ENCODE data around the gene RETREG1.

Gene RETREG1

DNA sequence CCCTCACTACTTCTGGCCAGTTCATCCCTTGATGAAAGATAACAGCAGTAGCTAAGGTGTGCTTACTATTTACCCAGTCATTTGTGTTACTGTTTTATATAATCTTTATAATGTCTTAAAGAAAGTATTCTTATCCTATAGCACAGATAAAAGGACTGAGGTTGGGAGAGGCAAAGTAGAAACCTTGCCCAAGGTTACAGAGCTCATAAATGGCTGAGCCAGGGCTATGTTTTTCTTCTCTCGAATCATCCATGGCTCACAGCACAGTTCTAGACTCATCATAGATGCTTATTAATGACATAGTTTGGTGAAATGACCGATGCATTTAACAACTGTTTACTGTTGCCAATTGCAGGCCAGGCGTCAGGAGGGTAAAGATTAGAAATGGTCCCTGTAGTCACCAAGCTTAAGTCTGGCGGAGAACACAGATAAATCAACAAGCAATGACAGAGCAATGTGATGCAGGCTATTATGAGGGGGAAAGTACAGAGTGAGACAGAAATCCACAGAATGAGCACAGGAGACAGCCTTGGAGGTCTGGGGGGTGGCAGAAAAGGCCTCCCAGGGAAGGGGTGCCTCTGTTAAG lies 85.6 kb downstream of the RETREG1 start (continued):
- TF ChIP-seq ZNF214 (tag by site-specific recombination; IDR thresholded peaks at IDR 0.05; ENCODE audit: borderline replicate concordance) (no peak), ZNF239 (tag by site-specific recombination; IDR thresholded peaks at IDR 0.05) (no peak), ZFP69B (tag by site-specific recombination; IDR thresholded peaks at IDR 0.05) (no peak)

DNA sequence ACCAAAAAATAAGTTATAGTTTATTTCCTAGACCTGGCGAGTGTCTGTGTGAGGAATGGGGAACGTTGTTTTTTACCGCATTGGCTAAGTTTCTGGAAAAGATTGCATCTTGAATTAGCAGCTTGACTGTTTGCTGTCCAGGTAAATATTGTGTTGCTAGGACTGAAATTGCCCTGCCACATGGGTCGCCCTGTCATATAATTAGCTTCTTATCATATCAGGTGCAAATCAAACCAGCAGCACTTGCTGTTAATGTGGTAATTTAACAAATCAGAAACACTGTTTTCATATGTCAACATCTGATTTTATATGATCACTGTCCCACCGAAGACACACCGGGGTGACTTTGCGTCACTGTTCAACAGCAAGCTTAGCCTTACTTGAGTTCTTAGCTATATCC lies 87.5 kb downstream of the RETREG1 start:
- Histone ChIP-seq H3K9me3 (ENCODE audit: control insufficient read depth, insufficient read depth, low read depth, low read length) (no peaks in the 10 kb centered on the region), H3K4me1 (ENCODE audit: control insufficient read depth, insufficient read depth, low read length) (no peaks in the 10 kb centered on the region), H3K4me3 (ENCODE audit: low read depth, low read length) (no peak overlapping the region), H3K27ac (ENCODE audit: extremely low read depth, low read depth, low read length) (no peak overlapping the region), H3K36me3 (ENCODE audit: control insufficient read depth in 2 of 2, insufficient read depth in 1 of 2, low read length in 2 of 2) (no peaks in the 10 kb centered on the region; a peak in 1 of 3 replicates)
- POLR2A ChIA-PET, result no interaction called here
- CTCF ChIA-PET, result no interaction called here
- TF ChIP-seq ZNF211 (tag by site-specific recombination; IDR thresholded peaks at IDR 0.05; ENCODE audit: low read depth) (no peak), ZNF324 (tag by site-specific recombination; IDR thresholded peaks at IDR 0.05) (no peak), ZNF544 (tag by site-specific recombination; IDR thresholded peaks at IDR 0.05) (no peak), ZBTB21 (tag by site-specific recombination; IDR thresholded peaks at IDR 0.05) (no peak), ZNF561 (tag by site-specific recombination; IDR thresholded peaks at IDR 0.05; ENCODE audit: borderline replicate concordance) (no peak), OVOL3 (tag by site-specific recombination; IDR thresholded peaks at IDR 0.05) (no peak), ZNF202 (tag by site-specific recombination; IDR thresholded peaks at IDR 0.05; ENCODE audit: borderline replicate concordance) (no peak), GLI2 (tag by site-specific recombination; IDR thresholded peaks at IDR 0.05; ENCODE audit: borderline replicate concordance, low read depth) (no peak), WT1 (tag by site-specific recombination; IDR thresholded peaks at IDR 0.05) (no peak), ZNF777 (tag by site-specific recombination; IDR thresholded peaks at IDR 0.05; ENCODE audit: borderline replicate concordance) (no peak), ZNF571 (tag by site-specific recombination; IDR thresholded peaks at IDR 0.05) (no peak), MYNN (tag by site-specific recombination; IDR thresholded peaks at IDR 0.05; ENCODE audit: borderline replicate concordance) (no peak), ZNF138 (tag by site-specific recombination; IDR thresholded peaks at IDR 0.05; ENCODE audit: borderline replicate concordance) (no peak), ZNF792 (tag by site-specific recombination; IDR thresholded peaks at IDR 0.05) (no peak), YY2 (tag by site-specific recombination; IDR thresholded peaks at IDR 0.05) (no peak), SETDB1 (IDR thresholded peaks at IDR 0.05; ENCODE audit: insufficient read length, low read length) (no peak)
- TF ChIP-seq, protein P1, sequence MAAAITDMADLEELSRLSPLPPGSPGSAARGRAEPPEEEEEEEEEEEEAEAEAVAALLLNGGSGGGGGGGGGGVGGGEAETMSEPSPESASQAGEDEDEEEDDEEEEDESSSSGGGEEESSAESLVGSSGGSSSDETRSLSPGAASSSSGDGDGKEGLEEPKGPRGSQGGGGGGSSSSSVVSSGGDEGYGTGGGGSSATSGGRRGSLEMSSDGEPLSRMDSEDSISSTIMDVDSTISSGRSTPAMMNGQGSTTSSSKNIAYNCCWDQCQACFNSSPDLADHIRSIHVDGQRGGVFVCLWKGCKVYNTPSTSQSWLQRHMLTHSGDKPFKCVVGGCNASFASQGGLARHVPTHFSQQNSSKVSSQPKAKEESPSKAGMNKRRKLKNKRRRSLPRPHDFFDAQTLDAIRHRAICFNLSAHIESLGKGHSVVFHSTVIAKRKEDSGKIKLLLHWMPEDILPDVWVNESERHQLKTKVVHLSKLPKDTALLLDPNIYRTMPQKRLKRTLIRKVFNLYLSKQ (tag by site-specific recombination; IDR thresholded peaks at IDR 0.05; ENCODE audit: borderline replicate concordance), result no peak
- TF ChIP-seq, protein P2, sequence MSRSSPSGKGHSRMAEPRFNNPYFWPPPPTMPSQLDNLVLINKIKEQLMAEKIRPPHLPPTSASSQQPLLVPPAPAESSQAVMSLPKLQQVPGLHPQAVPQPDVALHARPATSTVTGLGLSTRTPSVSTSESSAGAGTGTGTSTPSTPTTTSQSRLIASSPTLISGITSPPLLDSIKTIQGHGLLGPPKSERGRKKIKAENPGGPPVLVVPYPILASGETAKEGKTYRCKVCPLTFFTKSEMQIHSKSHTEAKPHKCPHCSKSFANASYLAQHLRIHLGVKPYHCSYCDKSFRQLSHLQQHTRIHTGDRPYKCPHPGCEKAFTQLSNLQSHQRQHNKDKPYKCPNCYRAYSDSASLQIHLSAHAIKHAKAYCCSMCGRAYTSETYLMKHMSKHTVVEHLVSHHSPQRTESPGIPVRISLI (tag by site-specific recombination; IDR thresholded peaks at IDR 0.05), result no peak

DNA sequence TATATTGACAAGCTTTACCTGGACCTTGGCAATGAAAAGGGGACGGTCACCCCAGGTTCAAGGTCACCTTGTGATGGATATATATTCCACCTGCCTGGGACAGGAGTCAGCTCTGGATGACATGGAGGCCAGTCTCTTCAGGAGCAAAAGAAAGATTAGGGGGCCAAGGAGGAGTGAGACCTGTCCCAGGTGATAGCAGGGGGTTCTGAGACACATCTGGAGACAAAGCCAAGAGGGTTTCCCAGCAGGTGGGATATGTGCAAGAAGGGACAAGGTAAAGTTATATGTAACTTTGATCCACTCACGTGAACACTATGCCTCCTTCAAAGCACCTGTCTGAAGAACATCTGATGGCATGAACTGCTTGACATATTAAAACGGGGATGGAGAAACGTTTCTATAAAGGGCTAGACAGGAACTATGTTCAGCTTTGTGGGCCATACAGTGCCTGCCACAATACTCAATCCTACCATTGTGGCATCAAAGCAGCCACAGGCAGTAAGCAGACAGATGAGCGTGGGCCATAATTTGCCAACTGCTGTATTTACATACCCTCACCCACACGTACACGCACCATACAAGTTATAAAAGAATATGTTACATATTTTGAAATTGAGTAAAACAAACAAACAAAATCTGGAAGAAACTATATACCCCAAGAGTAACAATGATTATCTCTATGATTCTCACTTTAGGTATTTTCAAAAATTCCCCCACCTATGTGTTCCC lies 88.3 kb downstream of the RETREG1 start:
- H3K9me3 ChIP-seq (ENCODE audit: control insufficient read depth, insufficient read depth, low read depth, low read length), result no peaks in the 10 kb centered on the region
- no peak overlapping the region for H3K4me3 ChIP-seq (ENCODE audit: low read depth, low read length)
- ChIA-PET CTCF (interaction anchor here (0.7 kb wide), 1 partner anchor 14 kb away, joined by 3 read pairs; no protein-coding TSS in a partner anchor), POLR2A (interaction anchor here (0.6 kb wide), 1 partner anchor 365 kb away, joined by 3 read pairs; no protein-coding TSS in a partner anchor)
- no peaks in the 10 kb centered on the region; a peak in 1 of 3 replicates for H3K36me3 ChIP-seq (ENCODE audit: control insufficient read depth in 2 of 2, insufficient read depth in 1 of 2, low read length in 2 of 2)
- no peaks in the 10 kb centered on the region for H3K4me1 ChIP-seq (ENCODE audit: control insufficient read depth, insufficient read depth, low read length)
- no peak overlapping the region for H3K27ac ChIP-seq (ENCODE audit: extremely low read depth, low read depth, low read length)
- TF ChIP-seq, protein P3, sequence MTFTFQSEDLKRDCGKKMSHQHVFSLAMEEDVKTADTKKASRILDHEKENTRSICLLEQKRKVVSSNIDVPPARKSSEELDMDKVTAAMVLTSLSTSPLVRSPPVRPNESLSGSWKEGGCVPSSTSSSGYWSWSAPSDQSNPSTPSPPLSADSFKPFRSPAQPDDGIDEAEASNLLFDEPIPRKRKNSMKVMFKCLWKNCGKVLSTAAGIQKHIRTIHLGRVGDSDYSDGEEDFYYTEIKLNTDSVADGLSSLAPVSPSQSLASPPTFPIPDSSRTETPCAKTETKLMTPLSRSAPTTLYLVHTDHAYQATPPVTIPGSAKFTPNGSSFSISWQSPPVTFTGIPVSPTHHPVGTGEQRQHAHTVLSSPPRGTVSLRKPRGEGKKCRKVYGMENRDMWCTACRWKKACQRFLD (tag by site-specific recombination; IDR thresholded peaks at IDR 0.05), result no peak
- TF ChIP-seq ZNF561 (tag by site-specific recombination; IDR thresholded peaks at IDR 0.05; ENCODE audit: borderline replicate concordance), result no peak
- TF ChIP-seq ZSCAN30 (tag by site-specific recombination; IDR thresholded peaks at IDR 0.05), result no peak
- no peak for TF ChIP-seq ZNF571 (tag by site-specific recombination; IDR thresholded peaks at IDR 0.05)
- TF ChIP-seq, protein P4, sequence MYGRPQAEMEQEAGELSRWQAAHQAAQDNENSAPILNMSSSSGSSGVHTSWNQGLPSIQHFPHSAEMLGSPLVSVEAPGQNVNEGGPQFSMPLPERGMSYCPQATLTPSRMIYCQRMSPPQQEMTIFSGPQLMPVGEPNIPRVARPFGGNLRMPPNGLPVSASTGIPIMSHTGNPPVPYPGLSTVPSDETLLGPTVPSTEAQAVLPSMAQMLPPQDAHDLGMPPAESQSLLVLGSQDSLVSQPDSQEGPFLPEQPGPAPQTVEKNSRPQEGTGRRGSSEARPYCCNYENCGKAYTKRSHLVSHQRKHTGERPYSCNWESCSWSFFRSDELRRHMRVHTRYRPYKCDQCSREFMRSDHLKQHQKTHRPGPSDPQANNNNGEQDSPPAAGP (tag by site-specific recombination; IDR thresholded peaks at IDR 0.05), result no peak
- TF ChIP-seq OSR2 (tag by site-specific recombination; IDR thresholded peaks at IDR 0.05), result no peak
- TF ChIP-seq ZNF37A (tag by site-specific recombination; IDR thresholded peaks at IDR 0.05), result no peak
- no peak for TF ChIP-seq ZNF660 (tag by site-specific recombination; IDR thresholded peaks at IDR 0.05)
- no peak for TF ChIP-seq ZNF133 (tag by site-specific recombination; IDR thresholded peaks at IDR 0.05)
- no peak for TF ChIP-seq ZNF785 (tag by site-specific recombination; IDR thresholded peaks at IDR 0.05)
- TF ChIP-seq ZNF138 (tag by site-specific recombination; IDR thresholded peaks at IDR 0.05; ENCODE audit: borderline replicate concordance), result no peak
